ELR (cell line): ENCODE results near the gene YTHDF1.

Source experiments
- DNase-seq: peaks from one replicate; pipeline ENCODE4 v3.0.0-alpha.2; 2015; ENCODE audit warnings: low read depth

Gene YTHDF1

DNA sequence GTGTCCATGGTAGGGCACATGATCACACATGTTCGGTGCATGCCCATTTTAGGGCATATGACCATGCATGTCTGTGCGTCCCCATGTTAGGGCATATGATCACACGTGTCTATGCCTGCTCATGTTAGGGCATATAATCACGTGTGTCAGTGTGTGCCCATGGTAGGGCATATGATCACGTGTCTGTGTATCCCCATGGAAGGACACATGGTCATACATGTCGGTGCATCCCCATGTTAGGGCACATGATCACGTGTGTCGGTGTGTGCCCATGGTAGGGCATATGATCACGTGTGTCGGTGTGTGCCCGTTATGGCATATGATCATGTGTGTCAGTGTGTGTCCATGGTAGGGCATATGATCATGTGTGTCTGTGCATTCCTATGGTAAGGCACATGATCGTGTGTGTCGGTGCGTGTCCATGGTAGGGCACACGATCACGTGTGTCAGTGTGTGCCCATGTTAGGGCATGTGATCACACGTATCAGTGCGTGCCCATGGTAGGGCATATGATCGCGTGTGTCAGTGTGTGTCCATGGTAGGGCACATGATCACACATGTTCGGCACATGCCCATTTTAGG is 30.6 kb downstream of the YTHDF1 start:
- no peak for DNase-seq

DNA sequence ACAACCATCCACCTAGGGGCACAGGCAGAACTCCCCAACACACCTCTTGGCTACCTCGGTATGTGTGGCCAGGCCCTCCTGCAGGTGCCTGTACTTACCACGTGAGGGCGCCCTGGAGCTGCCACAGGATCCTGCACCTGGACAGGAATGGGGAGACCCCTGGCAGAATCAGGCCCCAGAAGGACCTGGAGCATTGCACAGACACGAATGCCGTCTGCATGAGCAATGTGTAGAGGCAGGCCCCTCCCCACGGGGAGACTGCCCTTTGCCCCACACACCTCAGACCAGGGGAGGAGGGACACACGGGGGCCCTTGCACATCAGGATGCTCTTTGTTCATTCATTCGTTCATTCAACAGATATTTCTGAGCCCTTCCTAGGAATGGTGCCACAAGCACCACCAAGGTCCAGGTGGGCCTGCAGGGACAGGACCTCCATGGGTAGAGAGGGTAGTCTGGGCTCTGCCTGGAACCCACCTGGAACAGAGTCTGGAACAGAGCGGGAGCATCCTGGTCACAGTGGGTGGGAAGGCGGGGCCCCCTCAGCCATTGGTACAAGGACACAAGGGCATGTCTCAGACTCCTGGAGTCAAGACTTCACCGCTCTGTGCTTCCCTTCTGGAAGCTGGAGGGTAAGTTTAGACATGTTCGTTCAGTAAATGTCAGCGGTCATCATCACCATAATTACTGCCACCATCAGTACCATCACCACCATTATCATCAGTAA is 32.3 kb downstream of the YTHDF1 start:
- DNase-seq = peak; percentile 58

DNA sequence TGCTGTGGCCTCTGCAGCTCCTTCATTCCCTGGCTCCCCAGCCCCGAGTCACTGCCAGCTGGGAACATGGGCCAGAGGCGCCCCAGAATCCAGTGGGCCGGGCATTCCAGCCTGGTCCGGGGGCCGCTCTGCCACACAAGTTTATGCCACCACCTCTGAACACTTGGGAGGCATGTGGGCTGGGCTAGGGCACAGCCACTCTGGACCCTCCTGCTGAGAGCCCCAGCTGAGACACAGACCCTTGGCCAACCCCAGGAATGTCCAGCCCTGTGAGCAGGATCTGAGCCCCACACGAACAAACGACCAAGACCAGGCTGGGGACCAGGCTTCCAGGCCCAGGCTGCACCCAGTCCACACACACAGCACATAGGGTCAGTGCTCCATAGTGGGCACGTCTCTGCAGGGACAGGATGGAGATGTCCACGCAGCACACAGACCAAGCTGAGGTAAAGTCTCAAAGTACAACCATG is 33.0 kb downstream of the YTHDF1 start:
- DNase-seq = no peak

DNA sequence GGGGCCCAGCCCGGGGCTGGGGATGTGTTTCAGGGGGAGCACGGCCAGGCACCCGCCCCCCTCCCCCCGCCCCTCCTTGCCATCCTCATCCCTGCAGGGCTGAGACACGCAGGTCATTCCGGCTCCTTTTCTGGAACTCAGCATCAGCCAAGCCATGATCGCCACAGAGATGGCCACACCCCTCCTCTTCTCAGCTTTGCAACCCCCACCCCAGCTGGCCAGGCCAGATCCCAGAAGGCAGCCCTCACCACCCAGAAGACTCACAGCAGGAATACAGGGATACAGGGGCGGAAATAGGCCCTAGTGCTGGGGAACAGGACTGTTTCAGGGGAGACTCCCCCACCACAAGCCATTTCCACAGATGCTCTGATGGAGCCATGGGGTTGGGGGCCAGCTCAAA is 33.5 kb downstream of the YTHDF1 start:
- no peak for DNase-seq

DNA sequence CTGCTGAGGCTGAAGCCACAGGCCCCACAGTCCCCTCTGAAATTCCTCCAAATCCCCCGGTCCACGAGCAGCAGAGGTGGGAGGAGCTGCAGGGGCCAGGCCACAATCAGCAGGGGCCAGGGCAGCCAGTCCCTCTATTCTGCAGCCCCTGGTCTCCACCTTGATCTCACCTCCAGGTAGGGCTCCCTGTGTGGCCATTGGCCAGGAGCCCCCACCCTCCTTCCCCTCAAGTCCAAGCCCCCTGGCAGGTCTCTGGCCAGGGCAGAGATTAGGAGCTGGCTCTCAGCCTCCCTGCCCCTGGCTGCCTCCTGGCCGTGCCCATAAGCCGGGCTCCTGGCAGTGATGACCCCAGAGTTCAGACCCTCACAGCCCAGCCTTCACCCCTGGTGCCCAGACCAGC is 34.7 kb downstream of the YTHDF1 start:
- DNase-seq = no peak

DNA sequence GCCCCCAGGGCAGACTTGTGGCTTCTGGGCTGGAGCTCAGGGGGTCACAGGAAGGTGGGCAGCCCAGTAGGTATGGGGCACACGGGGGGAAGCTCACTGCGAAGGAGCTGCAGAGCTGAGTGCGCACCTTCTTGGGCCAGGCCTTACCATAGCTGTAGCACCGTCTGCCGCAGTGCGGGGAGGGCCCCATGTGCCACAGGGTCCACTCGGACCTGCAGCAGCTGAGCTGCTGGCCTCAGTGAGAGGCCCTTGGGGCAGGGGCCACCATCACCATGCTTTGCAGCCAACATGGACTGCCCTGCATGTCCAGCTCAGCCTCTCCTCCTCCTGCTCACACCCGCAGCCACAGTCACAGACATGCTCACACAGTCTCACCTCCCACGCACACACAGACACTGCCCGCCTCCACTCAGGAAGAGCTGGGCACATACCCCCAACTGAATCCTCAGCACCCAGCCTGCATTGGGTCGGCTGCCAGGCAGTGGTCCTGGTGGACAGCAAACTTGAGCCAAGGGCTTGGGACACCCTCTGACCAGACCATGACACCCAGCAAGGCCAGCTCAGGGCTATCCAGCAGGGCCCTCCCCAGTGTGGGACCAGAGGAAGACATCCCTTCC is 35.3 kb downstream of the YTHDF1 start:
- DNase-seq = no peak

DNA sequence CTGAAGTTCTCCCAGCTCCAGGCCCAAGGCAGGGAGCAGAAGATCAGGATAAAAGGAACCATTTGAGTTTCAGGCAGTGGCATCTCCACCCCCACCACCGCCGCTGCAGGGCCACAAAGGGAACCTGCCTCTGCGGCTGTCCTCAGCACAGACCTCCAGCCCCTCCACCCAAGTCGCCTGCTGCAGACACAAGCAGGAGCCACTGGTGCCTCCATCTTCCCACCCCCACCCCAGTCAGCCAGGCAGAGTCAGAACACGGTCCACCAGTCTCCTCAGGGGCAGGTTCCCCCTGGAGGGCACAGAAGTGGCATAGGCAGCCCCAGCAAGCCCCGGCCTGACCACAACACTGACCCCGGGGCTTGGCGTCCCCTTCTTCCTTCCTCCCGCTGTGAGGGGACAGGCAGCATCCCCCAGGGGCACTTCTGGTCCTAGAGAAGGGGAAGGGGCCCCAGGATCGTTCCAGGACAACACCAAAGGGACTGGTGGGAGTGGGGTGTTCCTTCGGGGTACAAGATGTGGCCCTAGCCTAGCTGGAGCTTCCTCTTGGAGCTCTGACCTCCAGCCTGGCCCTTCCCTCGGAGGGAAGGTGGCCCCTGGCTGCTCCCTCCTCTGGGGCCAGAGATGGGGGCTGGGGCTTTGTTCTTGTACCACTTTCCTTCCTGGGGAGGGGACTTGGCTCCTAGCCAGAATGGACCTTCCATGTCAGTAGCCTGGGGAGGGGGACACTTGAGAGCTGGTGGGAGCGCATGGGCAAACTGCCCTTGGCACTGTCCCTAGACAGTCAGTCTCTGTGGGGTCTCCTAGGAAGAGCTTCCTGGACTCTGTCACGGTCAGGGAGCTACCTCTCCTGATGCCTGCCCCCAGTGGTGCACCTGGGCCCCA is 36.0 kb downstream of the YTHDF1 start:
- peak; percentile 42 for DNase-seq

DNA sequence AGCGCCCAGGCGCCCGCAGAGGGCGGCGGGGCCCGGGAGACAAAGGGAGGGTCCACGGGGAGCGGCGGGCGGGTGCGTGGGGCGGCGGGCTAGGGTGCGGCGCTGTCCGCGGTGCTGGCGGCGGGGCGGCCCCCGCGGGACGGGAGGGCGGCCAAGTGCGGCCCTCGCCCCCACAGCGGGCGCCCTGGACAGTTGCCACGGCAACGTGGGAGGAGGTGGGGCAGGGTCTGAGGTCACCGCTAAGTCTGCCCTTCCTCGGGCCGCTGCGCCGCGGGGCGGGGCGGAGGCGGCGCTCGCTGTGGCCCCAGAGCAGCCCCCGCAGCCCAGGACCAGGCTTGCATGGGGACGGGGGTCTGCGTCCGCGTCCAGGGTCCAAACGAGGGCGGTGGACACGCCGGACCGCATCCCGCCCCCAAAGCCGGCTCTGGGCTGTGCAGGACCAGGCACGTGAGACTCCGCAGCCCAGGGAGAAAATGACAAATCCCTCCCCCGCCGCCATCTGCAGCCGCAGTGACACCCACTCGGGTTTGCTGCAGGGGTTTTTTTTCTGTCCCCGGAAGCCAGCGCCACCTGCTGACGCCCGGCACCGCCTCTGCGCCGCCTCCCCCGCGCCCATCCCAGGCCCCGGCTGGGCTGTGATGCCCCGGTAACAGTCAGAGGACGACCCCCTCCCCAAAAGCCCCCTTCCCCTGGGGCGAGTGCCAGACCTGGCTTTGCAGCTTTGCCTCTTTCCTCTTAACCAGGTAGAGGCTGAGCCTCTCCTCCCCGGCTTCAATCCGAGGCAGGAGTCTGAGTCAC is 36.8 kb downstream of the YTHDF1 start:
- peak; percentile 61 for DNase-seq

DNA sequence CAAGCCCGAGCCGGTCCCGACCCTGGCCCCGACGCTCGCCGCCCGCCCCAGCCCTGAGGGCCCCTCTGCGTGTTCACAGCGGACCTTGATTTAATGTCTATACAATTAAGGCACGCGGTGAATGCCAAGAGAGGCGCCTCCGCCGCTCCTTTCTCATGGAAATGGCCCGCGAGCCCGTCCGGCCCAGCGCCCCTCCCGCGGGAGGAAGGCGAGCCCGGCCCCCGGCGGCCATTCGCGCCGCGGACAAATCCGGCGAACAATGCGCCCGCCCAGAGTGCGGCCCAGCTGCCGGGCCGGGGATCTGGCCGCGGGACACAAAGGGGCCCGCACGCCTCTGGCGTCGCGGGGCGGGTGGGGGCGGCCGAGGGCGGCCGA is 37.5 kb downstream of the YTHDF1 start:
- DNase-seq = no peak

DNA sequence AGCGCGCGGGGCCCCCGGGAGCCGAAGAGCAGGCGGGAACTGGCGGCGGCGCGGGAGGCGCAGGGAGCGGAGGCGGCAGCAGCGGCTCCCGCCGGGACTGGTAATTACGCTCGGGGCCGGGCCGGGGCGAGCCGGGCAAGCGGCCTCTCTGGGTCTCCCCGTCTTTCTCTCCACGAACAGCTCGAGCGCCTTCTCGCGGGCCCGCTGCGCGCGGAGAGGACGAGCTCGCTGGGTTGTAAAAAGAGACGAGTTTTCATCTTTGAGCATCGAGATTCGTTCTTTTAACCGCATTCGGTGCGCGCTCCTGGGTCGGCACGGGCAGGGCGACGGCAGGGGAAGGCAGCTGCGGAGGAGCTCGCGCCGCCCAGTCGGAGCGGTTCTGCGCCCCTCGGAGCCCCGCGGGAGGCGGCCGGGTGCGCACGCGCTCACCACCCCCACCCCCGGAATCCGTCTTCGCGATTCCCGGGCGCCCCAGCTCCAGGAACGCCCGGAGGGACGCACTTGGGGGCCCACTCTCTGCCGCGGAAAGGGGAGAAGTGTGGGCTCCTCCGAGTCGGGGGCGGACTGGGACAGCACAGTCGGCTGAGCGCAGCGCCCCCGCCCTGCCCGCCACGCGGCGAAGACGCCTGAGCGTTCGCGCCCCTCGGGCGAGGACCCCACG is 38.0 kb downstream of the YTHDF1 start:
- DNase-seq = peak; percentile 18

DNA sequence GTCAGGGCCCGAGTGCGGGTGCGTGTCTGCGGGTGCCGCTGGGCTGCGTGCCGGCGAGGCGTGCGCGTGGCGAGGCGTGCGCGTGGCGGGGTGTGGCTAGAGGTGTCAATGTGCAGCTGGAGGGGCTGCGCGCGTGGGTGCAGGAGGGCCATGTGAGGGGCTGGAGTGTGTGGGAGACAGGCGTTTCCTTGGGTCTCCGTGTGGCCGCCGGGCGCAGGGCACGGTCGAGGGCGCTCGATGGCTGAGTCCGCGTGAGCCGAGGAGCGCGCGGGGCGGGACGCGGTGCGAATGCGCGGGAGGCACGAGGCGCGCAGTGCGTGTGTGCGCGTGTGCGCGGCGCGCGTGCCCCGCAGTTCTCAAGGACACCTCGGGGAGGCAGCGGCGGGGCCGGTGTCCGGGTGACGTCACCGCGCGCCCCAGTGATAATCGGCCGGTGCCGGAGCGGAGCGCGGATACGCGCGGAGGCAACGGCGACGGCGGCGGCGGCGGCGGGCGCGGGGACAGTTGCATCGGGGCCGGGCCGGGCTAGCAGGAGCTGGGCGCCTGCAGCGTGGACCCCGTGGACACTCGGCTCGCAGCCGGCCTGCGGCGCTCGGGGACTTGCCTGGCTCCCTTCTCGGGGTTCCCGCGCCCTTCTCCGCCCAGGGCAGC is 38.7 kb downstream of the YTHDF1 start:
- DNase-seq = no peak

DNA sequence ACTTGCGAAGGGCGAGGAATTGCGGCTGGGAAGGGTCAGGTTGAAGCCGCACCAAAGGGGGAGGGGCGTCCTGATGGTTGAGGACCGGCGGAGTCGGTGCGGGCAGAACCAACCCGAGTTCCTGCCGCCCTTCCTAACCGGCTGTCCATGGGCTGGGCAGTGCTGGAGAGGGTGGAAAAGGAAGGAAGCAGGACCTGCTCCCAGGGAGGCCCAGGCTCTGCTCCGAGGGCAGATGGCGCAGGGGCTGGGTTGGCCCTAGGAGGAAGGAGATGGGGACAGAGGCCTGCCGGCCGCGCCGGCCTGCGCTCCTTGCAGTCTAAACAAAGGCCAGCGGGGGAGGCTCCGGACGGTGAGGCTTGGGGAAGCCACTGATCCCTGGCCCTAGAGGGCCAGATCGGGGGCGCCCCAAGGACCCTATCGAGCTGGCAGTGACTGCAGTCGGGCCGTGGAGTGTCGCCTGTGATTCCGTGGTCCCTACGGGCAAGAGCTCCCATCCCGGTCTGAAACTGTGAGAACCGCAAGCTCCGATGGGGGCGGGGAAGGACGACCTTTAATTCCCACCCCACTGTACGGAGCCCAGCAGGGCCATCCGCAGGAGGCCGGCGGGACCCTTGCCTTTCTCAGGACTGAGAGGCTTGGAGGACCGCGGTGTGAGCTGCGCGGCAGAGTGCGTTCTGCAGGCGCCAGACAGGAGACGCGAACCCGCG is 39.4 kb downstream of the YTHDF1 start:
- DNase-seq = no peak

DNA sequence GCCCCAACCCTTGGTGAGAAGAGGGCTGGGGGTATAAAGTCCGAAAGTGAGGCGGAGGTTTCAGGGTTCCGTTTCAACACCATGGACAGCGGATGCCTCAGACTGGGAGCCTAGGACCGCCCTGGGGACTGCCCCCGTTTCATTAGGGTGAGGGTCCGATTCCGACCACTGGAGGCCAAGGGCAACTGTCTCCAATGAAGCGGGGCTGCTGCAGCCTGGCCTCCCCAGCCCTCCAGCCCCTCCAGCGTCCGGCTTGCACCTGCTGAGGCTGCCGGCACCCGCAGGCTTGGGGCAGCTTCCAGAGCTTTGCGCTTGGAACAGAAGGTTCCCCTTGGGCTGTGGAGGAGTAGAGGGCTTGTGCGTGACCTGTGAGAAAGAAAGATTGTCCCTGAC is 39.9 kb downstream of the YTHDF1 start:
- DNase-seq = no peak

DNA sequence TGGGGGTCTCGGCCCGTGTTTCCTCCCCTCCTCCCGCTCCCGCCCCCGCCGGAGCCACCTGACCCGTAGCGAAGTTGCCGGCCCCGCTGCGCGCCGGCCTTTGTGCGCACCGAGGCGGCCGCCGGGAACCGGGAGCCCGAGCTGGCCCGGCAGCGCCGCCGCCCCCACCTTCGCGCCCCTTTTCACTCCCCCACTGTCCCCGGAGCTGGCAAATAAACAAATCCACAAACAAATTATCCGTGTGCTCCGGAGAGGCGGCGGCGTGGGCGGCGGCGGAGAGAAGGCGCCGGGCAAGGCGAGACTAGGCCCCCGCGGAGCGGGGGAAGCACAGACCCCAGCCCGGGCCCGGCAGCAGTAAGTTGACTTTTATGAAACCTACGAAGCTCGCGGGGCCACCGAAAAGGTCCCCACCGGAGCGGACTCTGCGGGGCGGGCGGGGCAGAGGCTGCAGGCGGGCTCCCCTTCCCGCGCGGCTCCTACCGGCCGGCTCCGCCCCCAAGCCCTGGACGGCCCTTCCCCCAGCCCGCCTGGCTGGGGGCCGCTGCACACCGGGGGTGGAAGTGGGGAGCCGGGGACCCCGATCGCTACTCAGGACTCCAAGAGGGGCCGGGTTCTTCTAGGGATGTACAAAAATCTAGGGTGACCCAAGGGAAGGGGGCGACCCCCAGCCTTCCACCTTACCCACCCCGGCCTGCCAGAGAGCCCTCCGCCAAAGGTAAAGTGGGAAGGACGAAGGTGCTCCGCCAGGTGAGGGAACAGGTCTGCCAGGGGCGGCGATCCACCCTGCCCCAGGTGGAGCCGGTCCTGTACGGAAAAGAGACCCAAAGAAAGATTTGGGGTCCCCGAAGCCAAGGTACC is 40.7 kb downstream of the YTHDF1 start:
- no peak for DNase-seq

DNA sequence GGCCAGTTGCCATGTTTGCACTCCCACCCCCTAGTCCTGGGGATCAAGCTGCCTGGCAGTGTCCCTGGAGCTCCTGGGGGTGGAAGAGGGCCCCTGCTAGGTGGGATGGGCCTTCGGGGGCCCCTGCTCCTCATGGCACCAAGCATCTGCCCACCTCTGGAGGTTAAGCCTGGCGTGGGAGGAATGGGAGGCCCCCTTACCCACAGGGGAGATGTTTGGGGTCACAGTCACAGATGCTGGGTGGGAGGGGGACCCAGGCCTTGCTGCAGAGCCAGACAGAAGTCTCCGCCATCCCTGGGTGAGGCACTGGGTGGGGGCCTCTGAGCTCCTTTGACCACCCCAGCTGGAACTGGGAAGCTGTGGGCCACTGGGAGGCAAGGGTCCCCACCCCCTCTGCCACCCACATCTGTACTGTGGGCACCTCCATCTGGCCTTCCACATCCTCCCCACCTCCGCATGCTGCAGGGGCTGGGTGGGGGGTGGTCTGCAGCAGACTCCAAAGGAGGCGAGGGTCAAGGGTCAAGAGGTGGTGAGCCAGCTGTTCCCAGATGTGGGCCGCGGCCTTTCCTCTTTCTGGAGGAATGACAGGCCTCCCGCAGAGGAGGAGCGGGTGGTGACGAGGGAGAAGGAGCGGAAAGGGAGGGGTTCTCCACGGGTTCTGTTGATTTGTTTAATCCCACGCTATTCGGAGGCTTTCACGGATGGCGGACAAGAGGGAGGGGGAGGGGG is 41.5 kb downstream of the YTHDF1 start:
- no peak for DNase-seq

DNA sequence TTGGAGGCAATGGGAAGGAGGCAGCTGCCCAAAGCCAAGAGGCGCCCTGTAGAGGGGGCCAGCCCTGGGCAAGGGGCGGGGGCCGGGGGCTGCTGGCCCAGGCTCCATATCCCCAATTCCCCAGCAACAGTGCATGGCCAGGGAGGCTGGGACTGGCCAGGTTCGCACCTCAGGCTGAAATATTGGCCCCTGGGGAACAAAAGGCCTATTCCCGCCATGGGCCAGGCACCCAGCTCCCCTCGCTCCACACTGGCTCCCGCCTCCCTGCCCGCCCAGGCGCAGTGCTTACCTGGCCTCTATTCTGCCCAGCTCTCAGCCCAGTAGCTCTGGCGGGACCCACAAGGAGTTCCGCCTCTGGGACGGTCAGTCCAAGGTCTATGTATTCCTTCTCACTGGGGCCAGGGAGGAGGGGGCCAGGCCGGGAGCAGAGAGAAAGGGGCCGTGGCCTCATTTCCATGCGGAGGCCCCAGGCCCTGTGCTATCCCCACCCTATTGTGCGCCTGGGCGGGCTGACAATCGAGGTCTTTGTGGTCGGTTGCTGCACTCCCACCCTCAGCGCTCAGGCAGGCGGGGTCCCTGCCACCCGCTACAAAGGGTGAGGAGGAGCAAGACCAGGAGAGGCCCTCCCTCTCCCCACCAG is 42.3 kb downstream of the YTHDF1 start:
- DNase-seq = no peak

DNA sequence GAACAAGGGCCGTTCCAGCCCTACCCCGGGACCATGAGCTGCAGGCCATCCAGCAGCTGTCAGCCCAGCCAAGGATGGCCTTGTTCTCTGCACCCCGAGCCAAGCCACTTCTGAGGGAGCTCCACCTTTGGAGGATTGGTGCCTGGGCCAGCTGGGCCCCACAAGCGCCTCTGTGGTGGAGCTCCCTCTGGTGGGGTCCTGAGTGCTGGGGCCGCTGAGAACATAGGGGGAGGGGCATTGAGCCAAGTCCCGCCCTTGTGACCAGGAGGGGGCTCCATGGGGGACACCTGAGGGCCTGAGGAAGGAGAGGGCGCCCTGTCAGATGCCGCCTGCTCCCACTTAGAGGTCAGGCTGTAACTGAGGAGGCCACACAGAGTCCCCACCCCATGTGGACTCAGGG is 43.2 kb downstream of the YTHDF1 start:
- DNase-seq = peak; percentile 36

DNA sequence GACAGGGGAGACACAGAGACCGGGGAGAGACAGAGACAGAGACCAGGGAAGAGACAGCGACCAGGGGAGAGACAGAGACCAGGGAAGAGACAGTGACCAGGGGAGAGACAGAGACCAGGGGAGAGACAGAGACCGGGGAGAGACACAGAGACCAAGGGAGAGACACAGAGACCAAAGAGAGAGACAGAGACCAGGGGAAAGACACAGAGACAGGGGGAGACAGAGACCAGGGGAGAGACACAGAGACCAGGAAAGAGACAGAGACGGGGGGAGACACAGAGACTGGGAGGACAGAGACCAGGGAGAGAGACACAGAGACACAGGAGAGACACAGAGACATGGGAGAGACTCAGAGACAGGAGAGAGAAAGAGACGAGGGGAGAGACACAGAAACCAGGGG is 43.9 kb downstream of the YTHDF1 start:
- DNase-seq = no peak
